ENCODE data around the gene SLC22A1. TPM values are rescaled to one million over a fixed set of nuclear protein-coding genes. Genes with fewer than 3 reads are reported as not detected.

The SLC22A1 gene
- total RNA-seq, 4 donors from 2014 or later, result 0.35 to 0.67 (median 0.58) TPM; not detected in 1

DNA sequence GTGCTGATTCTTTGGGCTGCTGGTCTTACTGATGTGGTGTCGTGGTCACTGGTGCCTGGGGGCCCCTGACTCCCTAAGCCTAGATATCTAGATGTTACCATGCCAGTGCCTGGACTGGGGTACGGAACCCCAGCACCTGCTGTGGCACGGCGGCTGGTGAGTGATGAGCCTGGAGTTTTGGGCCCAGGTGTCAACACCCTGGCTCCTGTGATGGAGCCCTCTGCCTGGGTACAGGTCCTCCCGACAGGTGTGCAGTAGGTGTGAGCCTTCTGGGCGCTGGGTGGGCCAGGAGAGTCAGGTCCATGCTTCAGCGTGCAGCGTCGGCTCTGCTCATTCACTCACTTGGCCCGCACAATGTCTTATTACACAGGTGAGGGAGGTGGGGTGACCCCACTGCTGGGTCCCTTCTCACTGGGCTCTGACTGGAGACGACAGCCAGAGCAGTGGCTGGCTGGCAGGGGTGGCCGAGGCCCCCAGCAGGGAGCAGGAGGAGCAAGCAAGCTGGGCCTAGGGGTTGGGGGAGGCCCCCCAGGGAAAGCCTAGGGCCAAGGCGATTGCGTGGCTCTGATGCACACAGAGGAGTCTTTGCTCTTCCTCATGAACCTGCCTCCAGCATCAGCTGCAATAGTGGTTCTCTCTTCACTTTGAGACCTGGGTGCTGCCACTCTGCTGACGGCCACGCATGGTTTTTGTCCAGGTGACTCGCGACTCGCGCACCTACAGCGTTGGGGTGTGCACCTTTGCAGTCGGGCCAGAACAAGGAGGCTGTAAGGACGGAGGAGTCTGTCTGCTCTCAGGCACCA is 42.5 kb upstream of the SLC22A1 start:
- Histone ChIP-seq H3K27ac (no peak overlapping the region), H3K27me3 (no peaks in the 10 kb centered on the region), H3K4me3 (no peak overlapping the region), H3K9me3 (no peaks in the 10 kb centered on the region), H3K36me3 (peaks cover 0 to 100% of the 10 kb centered on the region in 2 donors), H3K4me1 (no peaks in the 10 kb centered on the region)
- WGBS, 2 donors (ENCODE audit: low coverage in 1 of 2), result 80% methylated on average over 2 of the region's 23 CpGs; no CpG with 5 or more reads in 1 of the 2 donors
- ATAC-seq, result no peak
- TF ChIP-seq POLR2A (IDR thresholded peaks at IDR 0.05) (no peak), POLR2AphosphoS5 (IDR thresholded peaks at IDR 0.05) (no peak), EP300 (IDR thresholded peaks at IDR 0.05) (no peak)
- TF ChIP-seq, protein P1, sequence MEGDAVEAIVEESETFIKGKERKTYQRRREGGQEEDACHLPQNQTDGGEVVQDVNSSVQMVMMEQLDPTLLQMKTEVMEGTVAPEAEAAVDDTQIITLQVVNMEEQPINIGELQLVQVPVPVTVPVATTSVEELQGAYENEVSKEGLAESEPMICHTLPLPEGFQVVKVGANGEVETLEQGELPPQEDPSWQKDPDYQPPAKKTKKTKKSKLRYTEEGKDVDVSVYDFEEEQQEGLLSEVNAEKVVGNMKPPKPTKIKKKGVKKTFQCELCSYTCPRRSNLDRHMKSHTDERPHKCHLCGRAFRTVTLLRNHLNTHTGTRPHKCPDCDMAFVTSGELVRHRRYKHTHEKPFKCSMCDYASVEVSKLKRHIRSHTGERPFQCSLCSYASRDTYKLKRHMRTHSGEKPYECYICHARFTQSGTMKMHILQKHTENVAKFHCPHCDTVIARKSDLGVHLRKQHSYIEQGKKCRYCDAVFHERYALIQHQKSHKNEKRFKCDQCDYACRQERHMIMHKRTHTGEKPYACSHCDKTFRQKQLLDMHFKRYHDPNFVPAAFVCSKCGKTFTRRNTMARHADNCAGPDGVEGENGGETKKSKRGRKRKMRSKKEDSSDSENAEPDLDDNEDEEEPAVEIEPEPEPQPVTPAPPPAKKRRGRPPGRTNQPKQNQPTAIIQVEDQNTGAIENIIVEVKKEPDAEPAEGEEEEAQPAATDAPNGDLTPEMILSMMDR (IDR thresholded peaks at IDR 0.05), result no peak

DNA sequence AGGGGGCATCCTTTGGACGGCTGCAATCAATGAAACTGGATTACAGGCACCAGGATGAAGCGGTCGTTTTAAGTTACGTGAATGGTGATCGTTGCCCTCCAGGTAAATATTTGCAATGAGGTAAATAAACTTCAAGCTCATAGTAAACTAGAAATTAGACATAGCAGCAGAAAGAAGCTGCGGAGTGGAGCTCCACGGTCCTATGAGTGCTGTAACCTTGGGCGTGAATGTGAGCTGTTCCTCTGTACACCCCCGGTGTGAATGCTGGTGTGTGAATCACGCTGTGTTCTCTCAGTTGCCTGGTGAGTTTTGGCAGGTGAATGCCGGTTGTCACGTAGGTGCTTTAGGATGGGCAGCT is 42.0 kb upstream of the SLC22A1 start:
- Histone ChIP-seq H3K27me3 (no peaks in the 10 kb centered on the region), H3K4me3 (no peak overlapping the region), H3K36me3 (peaks cover 0 to 100% of the 10 kb centered on the region in 2 donors), H3K9me3 (no peaks in the 10 kb centered on the region), H3K27ac (no peak overlapping the region), H3K4me1 (no peaks in the 10 kb centered on the region)
- WGBS, 2 donors (ENCODE audit: low coverage in 1 of 2), result 87 to 96% methylated on average over 4 to 9 of the region's 12 CpGs
- ATAC-seq, result no peak
- TF ChIP-seq, protein P1 (IDR thresholded peaks at IDR 0.05), result no peak
- no peak for TF ChIP-seq EP300 (IDR thresholded peaks at IDR 0.05)
- no peak for TF ChIP-seq POLR2A (IDR thresholded peaks at IDR 0.05)
- TF ChIP-seq POLR2AphosphoS5 (IDR thresholded peaks at IDR 0.05), result no peak

DNA sequence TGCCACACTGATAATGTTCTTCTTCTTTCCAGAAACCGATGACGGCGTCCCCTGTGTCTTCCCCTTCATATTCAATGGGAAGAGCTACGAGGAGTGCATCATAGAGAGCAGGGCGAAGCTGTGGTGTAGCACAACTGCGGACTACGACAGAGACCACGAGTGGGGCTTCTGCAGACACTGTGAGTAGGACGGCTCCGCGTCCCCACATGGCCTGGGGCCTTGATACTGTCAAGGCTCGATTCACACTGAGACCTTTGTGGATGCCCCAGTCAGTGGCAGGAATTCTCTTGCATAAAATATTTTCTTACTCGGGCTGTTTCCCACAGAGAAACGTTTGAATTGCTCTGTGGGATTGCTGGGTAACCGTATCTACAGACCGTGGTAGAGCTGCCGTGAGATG is 41.5 kb upstream of the SLC22A1 start:
- H3K4me3 ChIP-seq, result no peak overlapping the region
- H3K9me3 ChIP-seq, result no peaks in the 10 kb centered on the region
- WGBS, 2 donors (ENCODE audit: low coverage in 1 of 2), result 95 to 100% methylated on average over 1 to 3 of the region's 17 CpGs
- H3K36me3 ChIP-seq, result peaks cover 0 to 100% of the 10 kb centered on the region in 2 donors
- TF ChIP-seq EP300 (IDR thresholded peaks at IDR 0.05) (no peak), POLR2AphosphoS5 (IDR thresholded peaks at IDR 0.05) (no peak)
- no peak overlapping the region for H3K27ac ChIP-seq
- no peaks in the 10 kb centered on the region for H3K4me1 ChIP-seq
- H3K27me3 ChIP-seq, result no peaks in the 10 kb centered on the region
- no peak for ATAC-seq

DNA sequence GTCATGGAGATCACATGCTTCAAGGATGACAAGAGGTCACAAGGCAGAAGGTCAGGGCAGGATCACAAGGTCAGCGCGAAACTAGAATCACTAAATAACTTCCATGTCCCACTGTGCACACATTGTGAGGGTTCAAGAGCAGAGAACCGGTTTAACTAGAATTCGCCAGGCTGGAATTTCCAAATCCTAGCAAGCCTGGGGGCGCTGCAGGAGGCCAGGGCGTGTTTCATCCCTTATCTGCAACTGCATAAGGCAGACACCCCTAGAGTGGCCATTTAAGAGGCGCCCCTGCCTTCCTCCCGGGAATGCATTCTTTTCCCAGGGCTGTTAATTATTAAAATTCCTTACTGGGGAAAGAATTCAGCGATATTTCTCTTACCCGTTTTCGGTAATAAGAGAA is 40.2 kb upstream of the SLC22A1 start:
- H3K4me1 ChIP-seq, result no peaks in the 10 kb centered on the region
- no peaks in the 10 kb centered on the region for H3K27me3 ChIP-seq
- H3K9me3 ChIP-seq, result no peaks in the 10 kb centered on the region
- H3K36me3 ChIP-seq, result peaks cover 0 to 100% of the 10 kb centered on the region in 2 donors
- TF ChIP-seq EP300 (IDR thresholded peaks at IDR 0.05) (no peak), POLR2AphosphoS5 (IDR thresholded peaks at IDR 0.05) (no peak), POLR2A (IDR thresholded peaks at IDR 0.05) (no peak)
- TF ChIP-seq, protein P1 (IDR thresholded peaks at IDR 0.05), result no peak
- no peak for ATAC-seq
- no peak overlapping the region for H3K27ac ChIP-seq
- 95 to 96% methylated on average over 10 of the region's 11 CpGs for WGBS, 2 donors (ENCODE audit: low coverage in 1 of 2)
- no peak overlapping the region for H3K4me3 ChIP-seq

DNA sequence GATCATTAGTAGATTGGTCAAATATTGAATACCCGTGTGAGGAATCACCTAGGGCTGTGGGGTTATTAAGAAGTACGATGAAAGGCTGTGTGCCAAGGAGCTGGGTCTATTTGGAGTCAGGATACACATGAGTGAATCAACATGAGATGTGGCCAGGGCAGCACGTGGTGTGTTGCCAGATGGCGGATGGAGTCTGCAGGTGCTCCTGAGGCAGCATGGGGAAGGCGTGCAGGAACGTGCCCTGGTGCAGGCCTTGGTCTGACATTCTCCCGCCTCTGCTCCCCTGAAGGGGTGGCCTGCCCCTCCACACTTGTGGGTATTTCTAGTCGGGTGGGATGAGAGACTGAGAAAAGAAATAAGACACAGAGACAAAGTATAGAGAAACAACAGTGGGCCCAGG is 39.0 kb upstream of the SLC22A1 start:
- Histone ChIP-seq H3K4me3 (no peak overlapping the region), H3K27me3 (no peaks in the 10 kb centered on the region), H3K9me3 (no peaks in the 10 kb centered on the region), H3K36me3 (peaks cover 0 to 100% of the 10 kb centered on the region in 2 donors), H3K27ac (no peak overlapping the region), H3K4me1 (no peaks in the 10 kb centered on the region)
- WGBS, 2 donors (ENCODE audit: low coverage in 1 of 2), result 74 to 91% methylated on average over 4 to 7 of the region's 8 CpGs
- TF ChIP-seq, protein P1 (IDR thresholded peaks at IDR 0.05), result no peak
- TF ChIP-seq EP300 (IDR thresholded peaks at IDR 0.05) (no peak), POLR2A (IDR thresholded peaks at IDR 0.05) (no peak), POLR2AphosphoS5 (IDR thresholded peaks at IDR 0.05) (no peak)
- ATAC-seq, result no peak

Data from gastroesophageal sphincter (tissue), 4 donors.